CD4-positive, alpha-beta T cell treated with Interleukin-6 at 100 ng/mL for 8 hours (primary cell): ENCODE results near the gene TMPRSS15.

ENCODE experiments used
- DNase-seq: peaks from one replicate; pipeline ENCODE4 v3.0.0-alpha.2; 2020; ENCODE audit warnings: mixed read lengths, low spot score

The TMPRSS15 gene

DNA sequence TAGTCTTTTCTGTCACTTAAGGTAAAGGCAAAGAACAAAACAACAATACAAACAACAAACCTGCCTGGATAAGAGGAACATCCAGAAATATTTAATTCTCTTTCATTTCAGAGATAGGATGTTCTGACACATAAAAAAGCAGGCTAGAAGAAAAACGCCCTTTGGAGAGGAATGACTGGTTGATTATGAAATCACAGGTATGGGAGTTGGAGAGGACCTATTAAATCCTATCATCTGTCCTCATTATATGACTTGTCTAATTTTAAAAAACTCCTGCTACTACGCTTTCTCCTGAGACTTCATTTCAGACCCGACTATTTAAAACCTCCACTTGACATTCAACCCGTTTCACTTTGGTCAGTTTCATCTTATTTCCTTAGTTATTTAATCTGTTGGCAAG, 54.1 kb downstream of the TMPRSS15 start:
- no peak for DNase-seq

DNA sequence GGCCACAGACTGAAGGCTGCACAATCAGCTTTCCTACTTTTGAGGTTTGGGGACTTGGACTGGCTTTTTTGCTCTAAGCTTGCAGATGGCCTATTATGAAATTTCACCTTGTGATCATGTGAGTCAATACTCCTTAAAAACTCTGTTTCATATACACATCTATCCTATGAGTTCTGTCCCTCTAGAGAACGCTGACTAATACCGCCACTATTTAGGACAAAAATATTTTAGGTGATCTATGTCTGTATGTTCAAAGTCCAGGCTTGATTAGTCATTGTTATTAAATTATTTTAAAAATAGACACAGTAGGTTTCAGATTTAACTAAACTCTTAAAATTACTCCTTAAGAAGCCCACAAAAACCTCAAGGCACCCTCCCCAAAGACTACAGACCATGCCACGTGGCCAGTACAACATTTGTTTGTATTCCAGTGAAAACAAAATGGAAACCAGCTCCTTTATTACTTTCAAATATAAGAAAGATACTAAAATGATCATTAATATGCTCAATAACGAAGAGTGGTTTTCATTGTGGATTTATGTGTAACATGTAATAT, 63.1 kb downstream of the TMPRSS15 start:
- DNase-seq = no peak

DNA sequence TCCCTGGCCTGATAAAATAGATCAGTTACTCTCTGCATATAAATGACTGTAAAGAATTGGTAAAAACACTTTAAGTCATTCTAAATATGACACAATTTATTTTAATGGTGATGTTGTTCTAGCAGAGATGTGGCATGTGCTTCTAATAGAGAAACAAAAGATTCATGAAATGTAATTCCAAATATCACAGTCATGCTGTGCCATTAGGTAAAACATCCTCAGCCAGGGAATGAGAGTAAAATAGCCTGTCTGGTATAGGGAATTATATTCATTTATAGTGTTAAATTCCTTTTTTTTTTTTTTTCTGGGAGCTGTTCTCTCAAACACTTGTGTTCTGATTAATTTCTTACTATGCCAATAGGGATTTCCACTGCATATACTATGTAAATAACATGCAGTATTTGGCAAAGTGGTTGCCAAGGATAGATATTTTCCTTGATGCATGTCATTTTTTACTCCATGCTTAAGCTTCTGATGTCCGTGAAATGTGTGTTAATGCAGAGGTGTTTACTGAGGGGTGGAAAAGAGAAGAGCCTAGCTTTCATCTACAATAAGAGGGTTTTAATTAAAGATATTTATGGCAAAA, 67.8 kb downstream of the TMPRSS15 start:
- DNase-seq = no peak

DNA sequence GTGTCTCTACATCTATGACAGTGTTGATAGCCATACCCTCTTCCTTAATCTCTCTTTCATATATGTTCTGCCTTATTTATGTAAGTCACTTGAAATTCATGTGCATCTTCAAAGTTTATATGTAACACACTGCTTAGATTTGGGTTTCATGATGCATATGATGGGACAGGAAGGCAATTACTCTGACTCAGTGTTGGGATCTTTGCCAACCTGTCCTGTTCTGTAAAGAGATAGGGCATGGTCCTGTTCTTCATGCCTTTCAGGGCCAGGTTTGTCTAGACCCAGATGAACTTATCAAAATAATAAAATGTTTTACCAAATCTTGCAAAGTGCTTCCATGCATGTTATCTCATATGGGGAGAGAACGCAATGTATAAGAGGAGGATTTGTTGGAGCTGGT, 69.5 kb downstream of the TMPRSS15 start:
- no peak for DNase-seq

DNA sequence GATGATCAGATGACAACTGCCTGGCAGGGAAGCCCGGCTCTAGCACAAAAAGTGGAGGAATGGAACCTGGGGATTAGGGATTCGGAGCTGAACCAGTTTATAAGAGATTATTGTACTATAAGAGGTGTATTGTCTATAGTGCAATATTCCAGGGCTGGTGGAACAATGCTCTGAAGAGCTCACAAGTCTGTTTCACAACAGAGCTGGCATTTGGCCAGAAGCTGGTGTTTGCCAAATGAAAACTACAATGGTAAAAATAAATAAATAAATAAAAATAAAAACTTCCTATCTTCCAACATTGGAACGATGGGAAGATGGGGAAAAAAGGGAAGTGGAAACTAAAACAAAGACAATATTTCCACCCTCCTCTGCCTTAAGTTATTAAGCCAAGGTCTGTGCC, 85.4 kb downstream of the TMPRSS15 start:
- DNase-seq = no peak

DNA sequence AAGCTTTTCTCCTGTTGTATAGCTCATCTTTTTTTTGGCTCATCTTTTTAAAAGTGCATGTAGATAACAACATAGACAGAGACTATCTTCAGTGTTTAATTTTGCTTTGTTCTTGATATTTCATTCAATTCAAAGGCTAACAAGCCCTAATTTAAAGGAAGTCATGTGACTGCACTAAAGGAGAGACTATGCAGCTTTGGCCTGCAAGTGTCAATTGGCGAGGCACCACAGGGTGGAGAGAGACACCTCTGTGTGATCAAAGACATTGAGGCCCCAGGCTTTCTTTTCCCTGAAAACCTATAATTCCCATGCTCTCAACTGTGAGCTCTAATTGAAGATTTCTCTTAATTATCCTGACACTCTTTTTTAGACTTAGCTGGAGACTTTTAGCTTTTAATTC, 105.4 kb downstream of the TMPRSS15 start:
- DNase-seq = no peak

DNA sequence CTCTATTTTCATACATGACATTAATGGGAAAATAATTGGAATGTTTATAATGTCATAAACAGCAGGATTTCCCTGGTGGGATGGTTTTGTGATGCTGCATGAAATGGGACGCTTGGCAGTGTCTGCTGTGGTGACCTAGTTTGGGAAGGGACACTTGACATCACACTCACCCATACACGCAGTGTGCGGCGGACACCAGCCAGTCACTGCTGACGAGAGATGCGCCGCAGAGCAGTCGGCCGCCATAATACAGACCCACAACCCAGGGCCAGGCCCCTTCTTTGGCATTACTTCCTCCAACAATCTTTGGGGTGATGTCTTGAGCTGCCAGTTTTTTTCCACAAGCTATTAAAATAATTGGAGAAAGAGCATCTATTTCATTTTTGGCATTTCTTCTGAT, 109.5 kb downstream of the TMPRSS15 start:
- DNase-seq = no peak

DNA sequence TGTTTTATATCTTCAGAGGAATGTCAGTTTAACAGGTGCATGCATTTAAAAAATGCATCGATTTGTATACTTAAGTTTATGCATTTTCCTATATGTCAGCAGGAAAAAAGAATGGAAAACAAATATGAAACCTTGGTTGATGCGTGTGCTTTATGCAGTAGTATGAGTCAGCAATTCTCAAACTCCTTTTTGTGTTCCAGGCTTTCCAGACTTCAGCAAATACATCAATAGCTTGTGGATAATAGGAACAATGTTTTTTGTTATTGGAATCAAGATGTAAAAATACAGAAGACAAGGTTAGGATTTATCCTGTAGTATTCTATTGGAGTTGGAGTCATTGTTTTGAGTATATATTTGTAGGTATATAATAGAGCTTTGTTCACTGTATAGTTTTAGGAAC, 113.7 kb downstream of the TMPRSS15 start:
- no peak for DNase-seq

DNA sequence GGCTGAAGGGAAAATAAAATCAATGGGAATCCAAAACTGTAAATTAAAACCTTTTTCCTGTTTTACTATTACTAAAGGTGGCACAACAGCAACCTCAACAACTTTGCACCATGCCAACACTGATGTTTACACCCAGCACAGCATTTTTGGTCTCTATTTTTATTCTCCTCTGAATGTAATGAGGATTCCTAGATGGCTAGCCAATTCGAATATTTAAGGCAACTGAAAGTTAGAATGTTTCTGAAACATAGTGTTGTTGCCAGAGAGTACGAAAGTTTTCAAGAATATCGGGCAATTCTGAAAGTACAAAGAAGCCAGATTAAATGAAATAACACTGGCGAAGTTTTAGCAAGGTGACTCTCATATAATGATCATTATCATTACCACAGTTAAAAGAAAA, 118.2 kb downstream of the TMPRSS15 start:
- DNase-seq = no peak

DNA sequence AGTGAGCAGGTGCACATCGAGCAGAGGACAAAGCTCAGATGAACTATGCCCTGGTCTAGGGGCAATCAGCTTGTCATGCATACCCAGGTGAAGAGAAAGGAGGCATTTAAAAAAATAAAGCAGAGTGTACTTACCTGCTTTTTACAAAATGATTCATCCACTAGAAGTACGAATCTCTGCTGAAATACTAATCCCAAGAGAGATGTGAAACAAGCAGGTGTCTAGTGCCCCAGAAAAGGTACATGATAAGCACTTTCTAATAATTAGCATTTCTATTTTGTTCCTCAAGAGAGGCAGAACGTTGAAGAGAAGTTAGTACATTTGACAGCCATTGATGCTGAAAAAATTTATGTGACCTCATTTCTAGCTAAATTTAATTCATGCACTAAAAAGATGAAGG, 127.8 kb downstream of the TMPRSS15 start:
- no peak for DNase-seq

DNA sequence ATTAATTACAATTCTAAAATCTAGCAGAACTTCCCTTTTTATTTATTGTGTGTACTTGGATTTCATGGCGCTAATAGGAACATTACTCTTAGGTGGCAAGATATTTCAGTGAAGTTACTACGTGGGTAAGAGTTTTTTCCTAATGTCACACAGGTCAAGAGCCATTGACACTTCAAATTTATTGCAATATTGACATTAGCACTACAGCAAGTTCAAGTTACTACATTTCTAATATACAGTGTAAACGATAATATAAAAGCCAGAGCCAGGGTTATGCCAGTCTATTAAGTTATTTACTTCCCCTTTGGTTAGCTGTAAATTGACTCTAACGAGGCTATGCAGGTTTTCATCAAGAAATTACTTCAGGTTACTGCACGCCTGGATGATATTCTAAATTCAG, 129.2 kb downstream of the TMPRSS15 start:
- DNase-seq = no peak

DNA sequence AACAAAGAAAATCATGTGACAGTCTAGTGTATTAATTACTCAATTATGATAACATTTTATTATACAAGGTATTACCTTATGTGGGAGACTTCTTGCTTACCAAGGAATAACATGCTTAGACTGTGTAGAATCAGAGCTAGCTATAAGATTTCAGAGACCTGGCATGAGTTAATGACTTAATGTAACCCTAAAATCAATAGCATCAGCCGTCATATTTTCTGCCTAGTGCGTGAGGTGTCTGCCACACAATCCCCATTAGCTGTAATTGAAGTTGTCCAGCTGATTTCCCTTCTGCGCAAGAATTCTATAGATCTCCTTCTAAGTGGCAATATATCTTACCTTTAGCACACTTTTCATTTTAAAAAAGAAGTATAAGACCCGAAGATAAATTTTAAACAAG, 130.2 kb downstream of the TMPRSS15 start:
- DNase-seq = no peak

DNA sequence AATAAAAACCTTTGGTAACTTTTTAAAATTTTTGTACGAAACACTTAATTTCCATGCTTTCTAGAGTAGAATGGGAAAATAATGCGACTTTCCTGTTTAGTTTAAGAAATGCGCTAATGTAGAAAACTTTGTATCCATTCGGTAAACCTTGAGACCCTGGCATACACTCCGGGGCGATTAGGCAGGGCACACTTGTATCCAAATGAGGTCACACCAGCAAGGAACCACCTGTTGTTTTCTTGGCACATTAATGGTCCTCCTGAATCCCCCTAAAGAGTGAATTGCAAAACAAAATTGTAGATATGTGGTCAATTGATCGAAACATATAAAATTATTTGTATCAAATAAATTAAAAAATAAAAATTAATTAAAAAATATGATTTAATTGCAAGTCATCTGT, 133.7 kb downstream of the TMPRSS15 start:
- no peak for DNase-seq

DNA sequence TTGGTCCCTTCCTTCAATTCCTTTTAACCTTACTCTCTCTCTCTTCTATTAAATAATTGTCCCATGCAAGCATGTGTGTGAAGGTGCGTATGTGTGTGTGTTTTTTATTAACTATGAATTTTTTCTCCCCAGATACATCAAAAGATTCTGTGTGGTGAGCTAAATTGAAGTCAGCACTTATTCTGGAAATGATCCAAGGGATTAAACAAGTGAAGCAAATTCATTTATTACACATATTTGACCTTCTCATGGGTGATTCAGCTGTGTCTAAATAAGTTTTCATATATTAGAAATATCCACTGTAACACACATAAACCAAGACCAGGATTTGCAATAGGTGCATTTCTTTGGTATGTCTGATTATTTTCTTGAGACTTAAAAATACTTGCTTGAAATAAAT, 134.7 kb downstream of the TMPRSS15 start:
- DNase-seq = no peak

DNA sequence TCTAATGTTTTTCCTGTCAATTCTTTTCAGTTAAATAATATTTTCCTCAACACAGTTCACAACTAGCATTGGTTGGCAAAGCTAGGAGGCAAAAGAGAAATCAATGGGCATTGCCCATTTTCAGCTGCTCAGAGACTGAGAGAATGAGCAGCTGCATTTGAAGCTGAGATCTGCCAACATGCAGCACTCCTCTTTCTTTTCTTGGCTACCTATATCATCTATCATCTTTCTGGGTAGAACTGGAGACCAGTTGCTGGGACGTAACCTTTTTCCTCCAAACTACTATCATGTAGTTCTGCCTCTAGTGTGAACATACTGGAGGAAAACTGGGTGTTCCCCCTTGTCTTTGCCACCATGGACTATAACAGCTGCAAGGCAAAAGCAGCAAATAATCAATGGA, 136.1 kb downstream of the TMPRSS15 start:
- no peak for DNase-seq

DNA sequence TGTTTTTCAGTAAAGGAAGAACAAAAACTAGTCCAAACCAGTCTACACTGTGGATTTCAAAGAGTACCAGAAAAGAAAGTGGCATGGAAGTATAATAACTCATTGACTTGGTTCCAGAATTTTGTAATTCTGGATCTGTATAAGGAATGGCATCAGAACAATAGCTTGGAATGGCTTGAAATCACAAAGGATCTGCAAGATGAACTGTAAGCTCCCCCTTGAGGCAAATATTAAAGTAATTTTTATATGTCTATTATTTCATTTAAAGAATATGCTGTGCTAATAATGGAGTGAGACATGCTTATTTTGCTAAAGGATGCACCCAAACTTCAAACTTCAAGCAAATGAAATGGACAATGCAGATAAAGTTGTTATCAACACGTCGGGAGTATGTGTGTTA, 137.6 kb downstream of the TMPRSS15 start:
- no peak for DNase-seq

DNA sequence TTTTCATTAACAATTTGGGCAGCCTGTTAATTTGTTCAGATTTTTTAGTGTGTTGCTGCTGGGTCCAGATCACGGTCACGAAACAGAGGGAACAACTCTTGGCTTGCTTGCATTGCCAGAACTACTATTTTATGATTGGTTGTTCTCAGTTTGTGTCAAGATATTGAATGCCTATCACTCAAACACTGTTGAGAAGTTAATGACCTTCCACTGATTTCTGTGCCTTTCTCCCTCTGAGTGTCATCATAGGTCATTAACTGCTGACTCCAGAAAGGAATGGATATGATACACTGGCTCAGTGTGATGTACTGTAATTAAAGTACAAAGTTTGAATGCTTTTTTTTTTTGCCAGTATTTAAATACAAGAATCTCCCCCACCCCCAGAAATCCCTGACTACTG, 149.8 kb downstream of the TMPRSS15 start:
- no peak for DNase-seq

DNA sequence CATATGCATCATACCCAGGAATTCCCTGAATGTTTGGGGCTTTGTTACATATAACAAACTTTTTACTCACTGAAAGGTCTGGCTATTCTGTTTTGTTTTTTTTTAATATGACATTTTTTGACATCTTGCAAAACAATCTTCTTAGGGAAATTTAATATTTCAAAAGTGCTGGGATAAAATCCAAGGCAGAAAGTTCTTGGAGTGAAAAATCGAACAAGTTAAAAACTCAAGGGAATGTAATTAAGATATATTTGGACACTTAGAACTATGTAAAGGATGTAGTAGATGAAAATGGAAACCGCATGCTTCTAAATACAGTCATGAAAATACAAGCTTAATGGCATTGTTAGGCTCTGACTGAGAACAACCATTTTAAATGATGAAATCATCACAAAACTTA, 150.4 kb downstream of the TMPRSS15 start:
- no peak for DNase-seq

DNA sequence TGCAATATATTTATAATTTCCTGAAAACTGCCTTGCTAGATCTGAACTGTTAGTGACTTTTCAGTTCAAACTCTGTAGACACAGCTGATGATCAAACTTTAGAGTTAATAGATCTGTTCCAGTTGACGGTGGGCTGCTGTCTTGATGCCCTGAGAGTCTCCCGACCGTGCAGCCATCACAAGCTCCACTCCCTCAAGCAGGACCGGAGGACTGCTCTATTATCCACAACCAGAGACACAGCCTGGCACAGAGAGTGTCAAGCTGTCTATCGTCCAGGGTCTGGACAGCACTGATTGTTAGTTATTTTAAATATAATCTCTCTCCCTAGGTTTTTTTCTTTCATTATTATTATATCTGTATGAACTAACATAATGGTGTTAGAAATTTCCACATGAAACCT, 150.9 kb downstream of the TMPRSS15 start:
- DNase-seq = no peak

DNA sequence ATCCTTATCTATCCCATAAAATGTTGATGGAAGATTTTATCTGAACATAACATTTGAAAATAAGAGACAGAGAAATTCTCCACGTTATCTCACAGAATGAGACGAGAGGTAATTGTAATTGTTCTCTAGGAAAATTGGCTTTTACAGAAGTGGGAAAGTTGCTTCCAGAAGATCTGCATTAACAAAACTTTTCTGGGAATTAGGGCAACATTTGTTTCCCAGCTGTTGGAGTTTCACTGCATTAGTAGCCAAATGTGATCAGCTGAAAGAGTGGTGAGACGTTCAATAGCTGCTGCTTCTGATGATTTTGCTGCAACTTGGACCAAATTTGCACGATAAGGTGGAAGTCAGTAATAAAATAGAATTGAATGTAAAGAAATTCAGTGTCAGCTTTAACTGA, 151.3 kb downstream of the TMPRSS15 start:
- no peak for DNase-seq

DNA sequence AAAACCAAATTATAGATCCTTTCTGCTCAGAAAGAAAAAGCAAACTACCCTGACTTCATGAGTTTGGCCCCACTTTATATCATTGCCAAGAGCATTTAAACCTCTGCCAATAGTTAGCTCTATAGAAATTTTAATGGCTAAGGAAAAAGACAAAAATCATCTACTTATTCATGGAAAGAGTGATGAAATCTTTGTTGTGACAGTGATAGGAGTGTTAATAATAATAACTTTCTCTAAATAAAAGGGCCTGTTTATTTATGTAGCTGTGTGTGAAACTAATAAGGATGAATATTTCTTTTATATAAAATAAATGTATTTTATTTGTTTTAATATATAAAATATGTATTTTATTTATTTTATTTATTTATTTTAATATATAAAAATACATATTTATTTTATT, 152.5 kb downstream of the TMPRSS15 start:
- DNase-seq = no peak

DNA sequence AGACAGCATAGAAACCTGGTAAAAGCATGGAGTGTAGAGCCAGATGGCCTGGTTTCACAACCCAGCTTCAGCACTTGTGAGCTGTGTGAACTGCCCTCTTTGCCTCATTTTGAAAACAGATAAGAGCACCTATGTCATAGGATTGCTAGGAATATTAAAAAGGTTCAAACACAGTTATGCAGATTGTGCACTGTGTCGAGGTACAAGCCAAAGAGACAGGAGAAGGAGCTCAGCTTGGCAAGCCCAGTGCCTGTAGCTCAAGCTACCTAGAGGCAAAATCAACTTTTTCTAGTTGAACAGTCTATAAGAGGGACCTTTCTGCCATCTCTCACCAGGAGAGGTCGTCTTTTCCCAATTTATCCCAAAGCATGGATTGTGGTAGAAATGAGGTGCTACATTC, 153.9 kb downstream of the TMPRSS15 start:
- DNase-seq = no peak

DNA sequence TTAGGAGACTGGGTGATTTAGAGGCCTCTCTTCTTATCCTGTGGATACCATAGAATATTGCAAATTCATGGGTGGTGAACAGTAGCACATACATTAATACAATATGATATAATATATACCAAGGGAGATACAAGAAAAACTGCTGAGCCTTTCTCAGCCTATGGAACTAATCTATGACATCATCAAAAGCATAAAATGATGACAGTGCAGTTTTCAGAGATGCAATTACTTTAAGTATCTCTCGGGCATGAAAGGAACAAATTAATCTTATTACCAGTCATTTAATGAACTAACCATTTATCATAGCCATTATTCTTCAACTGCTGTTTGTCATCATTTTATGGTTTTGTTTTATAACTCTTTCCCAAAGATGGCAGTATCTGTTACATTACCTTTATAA, 155.4 kb downstream of the TMPRSS15 start:
- DNase-seq = no peak

DNA sequence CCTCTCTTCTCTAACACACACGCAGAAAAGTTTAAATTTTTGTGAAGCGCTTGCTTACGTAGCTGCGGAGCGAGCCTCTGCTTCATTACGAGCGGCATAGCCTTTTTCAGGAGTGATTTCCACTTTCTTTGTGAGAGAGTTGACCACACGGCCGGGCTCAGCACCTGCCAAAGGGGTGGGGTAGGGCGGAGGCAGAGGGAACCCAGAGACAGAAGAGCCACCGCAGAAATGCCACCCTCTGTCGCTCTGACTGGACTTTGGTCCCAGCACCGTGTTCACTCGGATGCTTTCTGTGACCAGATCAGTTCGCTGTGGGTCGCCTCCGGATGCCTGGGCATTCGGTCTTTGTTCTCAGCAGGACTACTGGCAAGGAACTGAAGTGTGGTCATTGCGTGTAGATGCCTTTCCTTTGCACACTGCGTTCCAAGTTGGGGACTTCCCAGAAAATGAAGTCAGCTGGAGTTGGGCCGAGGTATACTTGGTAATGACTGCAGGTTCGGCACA, 158.1 kb downstream of the TMPRSS15 start:
- no peak for DNase-seq
